HG02970 (cell line): ENCODE measurements around the gene LEF1.

Experiments
- ATAC-seq: cut with Tn5 transposase; IDR thresholded peaks from one replicate; pipeline ENCODE4 v1.9.1; 2021; ENCODE audit warnings: mild to moderate bottlenecking, moderate library complexity, moderate number of reproducible peaks; ENCODE audit not compliant: unreplicated experiment, low FRiP score

The LEF1 gene

GRCh38 chr4:108115168-108115526 is 53.6 kb downstream of the LEF1 start:
- no peak for ATAC-seq

GRCh38 chr4:108114503-108114902 is 54.2 kb downstream of the LEF1 start:
- no peak for ATAC-seq

- ATAC-seq, result no peak
Observed at GRCh38 chr4:108113229-108113628, 55.5 kb downstream of the LEF1 start.

- ATAC-seq, result no peak
Observed at GRCh38 chr4:108111781-108112180, 57.0 kb downstream of the LEF1 start.

GRCh38 chr4:108110450-108110849 is 58.3 kb downstream of the LEF1 start:
- no peak for ATAC-seq

GRCh38 chr4:108109997-108110416 is 58.7 kb downstream of the LEF1 start:
- ATAC-seq, result peak; percentile 64

GRCh38 chr4:108109111-108109510 is 59.6 kb downstream of the LEF1 start:
- ATAC-seq, result no peak

- ATAC-seq, result no peak
Observed at GRCh38 chr4:108107729-108108382, 60.9 kb downstream of the LEF1 start.

GRCh38 chr4:108107101-108107500 is 61.6 kb downstream of the LEF1 start:
- no peak for ATAC-seq

GRCh38 chr4:108106186-108106585 is 62.5 kb downstream of the LEF1 start:
- ATAC-seq, result no peak

GRCh38 chr4:108103099-108103862 is 65.5 kb downstream of the LEF1 start:
- no peak for ATAC-seq

- no peak for ATAC-seq
Observed at GRCh38 chr4:108100827-108101226, 67.9 kb downstream of the LEF1 start.

- ATAC-seq, result no peak
Observed at GRCh38 chr4:108099838-108100237, 68.9 kb downstream of the LEF1 start.

GRCh38 chr4:108097990-108098553 is 70.7 kb downstream of the LEF1 start:
- ATAC-seq, result no peak

- no peak for ATAC-seq
Observed at GRCh38 chr4:108094923-108095482, 73.7 kb downstream of the LEF1 start.

- ATAC-seq, result no peak
Observed at GRCh38 chr4:108094131-108094530, 74.6 kb downstream of the LEF1 start.

- ATAC-seq, result no peak
Observed at GRCh38 chr4:108092288-108092687, 76.4 kb downstream of the LEF1 start.

GRCh38 chr4:108087293-108087967 is 81.3 kb downstream of the LEF1 start:
- ATAC-seq, result no peak

- ATAC-seq, result no peak
Observed at GRCh38 chr4:108081256-108081655, 87.5 kb downstream of the LEF1 start.

- ATAC-seq, result no peak
Observed at GRCh38 chr4:108080747-108081146, 88.0 kb downstream of the LEF1 start.
